GM06990 (cell line): ENCODE data around the gene SLC9A9.

Experiments
- DNase-seq: peaks from one replicate; pipeline ENCODE4 v3.0.0-alpha.2; 2011; ENCODE audit not compliant: insufficient read length; ENCODE audit errors: extremely low read depth
- H3K27me3 ChIP-seq: replicated peaks from 2 replicates; pipeline ENCODE4 v1.6.0; 2011; ENCODE audit warnings: low read length; ENCODE audit not compliant: control insufficient read depth, insufficient read depth
- H3K36me3 ChIP-seq: 2 replicates; pipeline ENCODE4 v1.5.1; 2011; ENCODE audit warnings: low read length; ENCODE audit not compliant: control insufficient read depth, insufficient read depth
- H3K4me3 ChIP-seq: replicated peaks from 2 replicates; pipeline ENCODE4 v1.5.1; 2011; ENCODE audit warnings: low read depth, mild to moderate bottlenecking, control low read depth, low read length
- CTCF ChIP-seq: IDR thresholded peaks from 2 replicates; pipeline ENCODE4 v1.5.1; 2011; ENCODE audit warnings: low read length, control low read depth, mild to moderate bottlenecking, inconsistent platforms; ENCODE audit not compliant: insufficient read depth, poor library complexity, severe bottlenecking

Gene SLC9A9

GRCh38 chr3:143261848-143262247, 586.4 kb downstream of the SLC9A9 start:
- Histone ChIP-seq H3K27me3 (no peaks in the 10 kb centered on the region), H3K36me3 (no peaks in the 10 kb centered on the region), H3K4me3 (no peak overlapping the region)
- no peak for TF ChIP-seq CTCF
- DNase-seq = no peak

- no peaks in the 10 kb centered on the region for H3K36me3 ChIP-seq
- no peak for DNase-seq
- no peaks in the 10 kb centered on the region for H3K27me3 ChIP-seq
- no peak overlapping the region for H3K4me3 ChIP-seq
- no peak for TF ChIP-seq CTCF
Observed at GRCh38 chr3:143258692-143259091, 589.6 kb downstream of the SLC9A9 start.

- Histone ChIP-seq H3K4me3 (no peak overlapping the region), H3K36me3 (no peaks in the 10 kb centered on the region), H3K27me3 (no peaks in the 10 kb centered on the region)
- no peak for TF ChIP-seq CTCF
- DNase-seq = no peak
Observed at GRCh38 chr3:143256416-143256815, 591.9 kb downstream of the SLC9A9 start.

- no peaks in the 10 kb centered on the region for H3K36me3 ChIP-seq
- TF ChIP-seq CTCF = no peak
- H3K27me3 ChIP-seq = no peaks in the 10 kb centered on the region
- no peak overlapping the region for H3K4me3 ChIP-seq
- DNase-seq = no peak
Observed at GRCh38 chr3:143255739-143256138, 592.5 kb downstream of the SLC9A9 start.

GRCh38 chr3:143252931-143253330, 595.3 kb downstream of the SLC9A9 start:
- H3K36me3 ChIP-seq = no peaks in the 10 kb centered on the region
- no peaks in the 10 kb centered on the region for H3K27me3 ChIP-seq
- no peak for TF ChIP-seq CTCF
- DNase-seq = no peak
- no peak overlapping the region for H3K4me3 ChIP-seq

- no peaks in the 10 kb centered on the region for H3K27me3 ChIP-seq
Observed at GRCh38 chr3:143249014-143249413, 599.3 kb downstream of the SLC9A9 start.

More at GRCh38 chr3:143249014-143249413, 599.3 kb downstream of the SLC9A9 start:
- TF ChIP-seq CTCF = no peak
- no peaks in the 10 kb centered on the region for H3K36me3 ChIP-seq
- H3K4me3 ChIP-seq = no peak overlapping the region
- DNase-seq = no peak
